ENCODE data around the gene TMTC4.
"Not testable (repeated sequence)": the region's sequence is repeated elsewhere in the genome, so short reads cannot be mapped to it uniquely, and the experiment has no call there.

Gene TMTC4, protein sequence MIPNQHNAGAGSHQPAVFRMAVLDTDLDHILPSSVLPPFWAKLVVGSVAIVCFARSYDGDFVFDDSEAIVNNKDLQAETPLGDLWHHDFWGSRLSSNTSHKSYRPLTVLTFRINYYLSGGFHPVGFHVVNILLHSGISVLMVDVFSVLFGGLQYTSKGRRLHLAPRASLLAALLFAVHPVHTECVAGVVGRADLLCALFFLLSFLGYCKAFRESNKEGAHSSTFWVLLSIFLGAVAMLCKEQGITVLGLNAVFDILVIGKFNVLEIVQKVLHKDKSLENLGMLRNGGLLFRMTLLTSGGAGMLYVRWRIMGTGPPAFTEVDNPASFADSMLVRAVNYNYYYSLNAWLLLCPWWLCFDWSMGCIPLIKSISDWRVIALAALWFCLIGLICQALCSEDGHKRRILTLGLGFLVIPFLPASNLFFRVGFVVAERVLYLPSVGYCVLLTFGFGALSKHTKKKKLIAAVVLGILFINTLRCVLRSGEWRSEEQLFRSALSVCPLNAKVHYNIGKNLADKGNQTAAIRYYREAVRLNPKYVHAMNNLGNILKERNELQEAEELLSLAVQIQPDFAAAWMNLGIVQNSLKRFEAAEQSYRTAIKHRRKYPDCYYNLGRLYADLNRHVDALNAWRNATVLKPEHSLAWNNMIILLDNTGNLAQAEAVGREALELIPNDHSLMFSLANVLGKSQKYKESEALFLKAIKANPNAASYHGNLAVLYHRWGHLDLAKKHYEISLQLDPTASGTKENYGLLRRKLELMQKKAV

DNA sequence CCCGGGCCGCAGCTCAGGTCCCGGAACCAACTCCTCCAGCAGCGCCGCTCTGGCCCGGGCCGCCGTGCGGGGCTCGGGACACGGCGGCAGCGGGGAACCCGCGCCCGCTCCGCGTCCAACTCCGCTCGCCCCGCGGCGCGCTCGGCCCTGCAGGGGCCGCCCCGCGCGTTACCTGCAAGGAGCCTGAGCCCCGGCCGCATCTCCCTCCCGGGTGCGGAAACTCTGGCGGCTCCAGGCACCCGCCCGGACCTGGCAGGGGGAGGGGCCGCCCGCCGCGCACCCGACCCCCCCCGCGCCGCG, at the start of gene TMTC4:
TSS of gene TMTC4 (minus strand) at position 224 of the 300 bp plus-strand sequence. CDS start 4,433 bp downstream, outside the sequence.
- Histone ChIP-seq H3K27ac (peak within 1 kb of the TSS; percentile 82 to 96 (median 94)), H3K9ac (peak within 1 kb of the TSS; percentile 84 to 98 (median 93)), H3K36me3 (peaks cover 0 to 19% (median 12%) of the 10 kb centered on the region in 11 experiments; a peak in 18 of 22 replicates), H4K20me1 (peaks cover 0 to 41% (median 25%) of the 10 kb centered on the region in 11 experiments; a peak in 18 of 22 replicates), H3K9me3 (replicated peaks in 1 of 11) (no peaks in the 10 kb centered on the region), H3K4me2 (peak within 1 kb of the TSS; percentile 89 to 97 (median 95)), H3K4me1 (peaks cover 14 to 26% (median 24%) of the 10 kb centered on the region in 10 experiments), H3K4me3 (peak within 1 kb of the TSS; percentile 88 to 98 (median 92)), H3K27me3 (peaks cover 0 to 5% (median 0%) of the 10 kb centered on the region in 11 experiments; a peak in 3 of 22 replicates)
- no peak for TF ChIP-seq Cebpa-rat (IDR thresholded peaks at IDR 0.05)

DNA sequence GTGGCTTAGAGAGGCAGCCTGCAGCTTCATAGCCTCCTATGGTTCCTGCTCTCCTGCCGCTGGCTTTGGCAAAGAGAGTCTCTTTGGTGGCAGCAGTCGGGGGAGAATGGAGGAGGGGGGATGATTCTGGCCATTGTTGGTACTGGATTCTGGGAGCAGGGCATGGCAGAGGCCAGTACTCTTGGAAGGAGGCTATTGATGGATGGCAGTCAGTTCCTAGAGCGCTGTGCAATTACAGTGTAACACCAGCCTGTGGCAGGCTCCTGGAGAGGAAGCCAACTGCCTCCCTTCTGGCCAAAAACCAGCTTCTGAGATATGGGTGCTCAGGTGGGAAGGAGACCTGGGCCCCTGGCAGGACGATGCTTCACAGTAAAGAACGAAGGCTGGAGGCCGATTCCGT, 47.9 kb upstream of the TMTC4 start:
- no peak for TF ChIP-seq Cebpa-rat (IDR thresholded peaks at IDR 0.05)
- Histone ChIP-seq H3K27me3 (no peaks in the 10 kb centered on the region), H3K4me2 (no peak overlapping the region), H3K36me3 (no peaks in the 10 kb centered on the region), H3K4me1 (no peaks in the 10 kb centered on the region), H3K9ac (no peak overlapping the region), H3K9me3 (replicated peaks in 1 of 11) (peaks cover 18 to 31% (median 26%) of the 10 kb centered on the region in 11 experiments), H3K4me3 (no peak overlapping the region), H3K27ac (no peak overlapping the region), H4K20me1 (no peaks in the 10 kb centered on the region)

GRCh38 chr13:100721885-100722512, 47.4 kb upstream of the TMTC4 start:
- H3K27ac ChIP-seq = no peak overlapping the region

DNA sequence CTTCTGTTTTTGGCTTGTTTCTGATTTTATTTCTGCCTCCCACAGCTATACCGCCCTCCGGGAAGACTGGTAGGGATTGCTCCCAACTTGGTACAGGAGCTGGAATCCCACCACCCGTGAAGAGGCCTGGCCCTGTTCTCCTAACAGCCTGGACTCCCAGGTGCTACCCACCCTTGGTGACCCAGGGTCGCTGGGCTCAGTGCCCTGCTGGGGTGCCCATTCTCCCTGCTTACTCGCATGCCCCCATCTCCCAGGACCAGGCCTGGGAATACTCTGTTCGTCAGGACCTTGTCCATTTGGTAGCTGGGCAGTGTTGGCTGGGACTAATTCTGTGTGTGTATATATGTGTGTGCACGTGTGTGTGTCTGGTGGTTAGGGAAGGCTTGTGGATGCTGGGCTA, 41.0 kb upstream of the TMTC4 start:
- Histone ChIP-seq H3K9me3 (replicated peaks in 1 of 11) (peaks cover 14 to 32% (median 20%) of the 10 kb centered on the region in 11 experiments), H3K4me3 (no peak overlapping the region), H3K27me3 (no peaks in the 10 kb centered on the region), H3K27ac (no peak overlapping the region), H3K36me3 (no peaks in the 10 kb centered on the region), H4K20me1 (no peaks in the 10 kb centered on the region), H3K4me1 (peaks cover 0 to 11% (median 4%) of the 10 kb centered on the region in 10 experiments; a peak in 3 of 20 replicates), H3K4me2 (no peak overlapping the region), H3K9ac (no peak overlapping the region)
- no peak for TF ChIP-seq Cebpa-rat (IDR thresholded peaks at IDR 0.05)

More at GRCh38 chr13:100721885-100722512, 47.4 kb upstream of the TMTC4 start:
- H3K36me3 ChIP-seq = no peaks in the 10 kb centered on the region
- H3K4me3 ChIP-seq = no peak overlapping the region
- no peaks in the 10 kb centered on the region for H4K20me1 ChIP-seq
- H3K9me3 ChIP-seq (replicated peaks in 1 of 11) = peaks cover 17 to 25% (median 23%) of the 10 kb centered on the region in 11 experiments
- no peak overlapping the region for H3K9ac ChIP-seq
- H3K4me2 ChIP-seq = no peak overlapping the region
- TF ChIP-seq Cebpa-rat (IDR thresholded peaks at IDR 0.05) = no peak
- no peaks in the 10 kb centered on the region for H3K4me1 ChIP-seq
- no peaks in the 10 kb centered on the region for H3K27me3 ChIP-seq

DNA sequence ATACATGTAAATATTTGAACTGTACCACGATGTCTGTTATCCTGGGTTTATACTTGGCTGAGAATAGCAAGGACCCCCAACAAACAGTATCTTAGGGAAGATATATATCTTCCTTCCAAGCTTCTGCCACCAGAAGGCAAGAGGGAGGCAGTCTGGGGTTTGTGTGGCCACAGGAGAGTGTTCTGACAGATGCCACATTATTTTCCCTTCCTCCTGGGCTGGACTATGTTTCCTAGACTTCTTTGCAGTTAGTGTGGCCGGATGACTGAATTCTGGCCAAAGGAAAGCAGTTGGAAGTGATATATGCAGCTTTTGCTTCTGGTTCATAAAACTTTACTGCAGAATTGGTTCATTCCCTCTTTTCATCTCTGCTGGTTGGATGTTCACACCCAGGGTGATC, 39.9 kb upstream of the TMTC4 start:
- H3K4me3 ChIP-seq = no peak overlapping the region
- peaks cover 4 to 20% (median 8%) of the 10 kb centered on the region in 11 experiments; a peak in 21 of 22 replicates for H3K9me3 ChIP-seq (replicated peaks in 1 of 11)
- peaks cover 0 to 11% (median 4%) of the 10 kb centered on the region in 10 experiments; a peak in 3 of 20 replicates for H3K4me1 ChIP-seq
- no peaks in the 10 kb centered on the region for H3K27me3 ChIP-seq
- H3K9ac ChIP-seq = no peak overlapping the region
- no peaks in the 10 kb centered on the region for H4K20me1 ChIP-seq
- H3K27ac ChIP-seq = no peak overlapping the region
- H3K36me3 ChIP-seq = no peaks in the 10 kb centered on the region
- H3K4me2 ChIP-seq = no peak overlapping the region
- TF ChIP-seq Cebpa-rat (IDR thresholded peaks at IDR 0.05) = no peak

- H3K36me3 ChIP-seq = no peaks in the 10 kb centered on the region
Measured at GRCh38 chr13:100710176-100710575, 35.6 kb upstream of the TMTC4 start.

DNA sequence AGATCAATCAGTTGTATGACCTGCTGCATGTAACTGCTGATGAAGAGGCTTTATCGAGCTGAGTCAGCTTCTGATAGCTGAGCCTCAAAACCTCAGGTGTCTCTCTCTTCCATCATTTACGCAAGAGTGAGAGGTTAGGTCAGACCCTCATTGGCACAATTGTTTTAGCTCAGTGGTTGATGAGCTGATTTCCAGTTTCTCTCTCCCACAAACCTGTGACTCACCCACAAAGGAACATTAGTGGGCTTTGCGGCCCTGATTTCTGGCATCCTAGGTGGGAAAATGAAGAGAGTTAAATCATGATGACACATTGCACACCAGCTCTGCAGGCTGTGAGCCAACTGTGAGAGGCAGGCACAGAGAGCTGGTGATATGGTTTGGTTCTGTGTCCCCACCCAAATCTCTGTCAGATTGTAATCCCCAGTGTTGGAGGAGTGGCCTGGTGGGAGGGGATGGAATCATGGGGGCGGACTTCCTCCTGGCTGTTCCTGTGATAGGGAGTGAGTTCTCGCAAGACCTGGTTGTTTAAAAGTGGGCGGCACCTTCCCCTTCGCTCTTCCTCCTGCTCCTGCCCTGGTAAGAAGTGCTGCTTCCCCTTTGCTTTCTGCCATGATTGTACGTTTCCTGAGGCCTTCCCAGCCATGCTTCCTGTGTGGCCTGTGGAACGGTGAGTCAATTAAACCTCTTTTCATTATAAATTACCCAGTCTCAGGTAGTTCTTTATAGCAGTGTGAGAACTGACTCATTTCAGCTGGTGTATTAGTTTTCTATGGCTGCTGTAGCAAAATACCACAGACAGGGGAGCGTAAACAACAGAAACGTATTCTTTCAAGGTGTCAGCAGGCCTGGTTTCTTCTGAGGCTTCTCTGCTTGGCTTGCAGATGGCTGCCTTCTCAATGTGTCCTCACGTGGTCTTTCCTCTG, 33.5 kb upstream of the TMTC4 start:
- Histone ChIP-seq H3K9ac (no peak overlapping the region), H3K27ac (no peak overlapping the region), H3K4me3 (no peak overlapping the region), H3K36me3 (no peaks in the 10 kb centered on the region), H4K20me1 (no peaks in the 10 kb centered on the region), H3K4me1 (peaks cover 0 to 14% (median 6%) of the 10 kb centered on the region in 10 experiments; a peak in 6 of 20 replicates), H3K4me2 (no peak overlapping the region; a peak in 1 of 22 replicates), H3K27me3 (no peaks in the 10 kb centered on the region), H3K9me3 (replicated peaks in 1 of 11) (peaks cover 5 to 30% (median 22%) of the 10 kb centered on the region in 11 experiments; a peak in 18 of 22 replicates)
- no peak for TF ChIP-seq Cebpa-rat (IDR thresholded peaks at IDR 0.05)

More at GRCh38 chr13:100710176-100710575, 35.6 kb upstream of the TMTC4 start:
- no peak overlapping the region for H3K4me3 ChIP-seq
- H3K4me1 ChIP-seq = peaks cover 0 to 14% (median 6%) of the 10 kb centered on the region in 10 experiments; a peak in 6 of 20 replicates
- no peak overlapping the region for H3K27ac ChIP-seq
- H4K20me1 ChIP-seq = no peaks in the 10 kb centered on the region
- TF ChIP-seq Cebpa-rat (IDR thresholded peaks at IDR 0.05) = no peak
- no peaks in the 10 kb centered on the region for H3K27me3 ChIP-seq
- no peak overlapping the region for H3K9ac ChIP-seq
- H3K9me3 ChIP-seq (replicated peaks in 1 of 11) = peaks cover 5 to 30% (median 22%) of the 10 kb centered on the region in 11 experiments; a peak in 18 of 22 replicates
- H3K4me2 ChIP-seq = no peak overlapping the region

GRCh38 chr13:100698331-100698730, 23.7 kb upstream of the TMTC4 start:
- not testable (repeated sequence) for H3K4me2 ChIP-seq; H3K36me3 ChIP-seq; H3K27me3 ChIP-seq; H3K27ac ChIP-seq; H4K20me1 ChIP-seq; H3K4me3 ChIP-seq; H3K9me3 ChIP-seq (replicated peaks in 1 of 11); H3K9ac ChIP-seq; H3K4me1 ChIP-seq
